ENCODE data around the gene NRXN2.

NRXN2 gene

GRCh38 chr11:64621283-64622019 lies 101.5 kb downstream of the NRXN2 start:
- Histone ChIP-seq H2AFZ (ENCODE audit: low read length) (no peak overlapping the region), H3K79me2 (ENCODE audit: insufficient read depth, low read length) (peaks cover 9% of the 10 kb centered on the region; the same call in 1 of the 2 replicates), H3K27me3 (ENCODE audit: insufficient read depth, low read length, poor library complexity, severe bottlenecking) (no peaks in the 10 kb centered on the region), H3K36me3 (ENCODE audit: insufficient read depth, low read length) (peaks cover 69% of the 10 kb centered on the region; the same call in 1 of the 2 replicates), H3K9me3 (ENCODE audit: insufficient read depth, low read depth, low read length) (no peaks in the 10 kb centered on the region), H3K4me1 (ENCODE audit: insufficient read depth, low read length, poor library complexity, severe bottlenecking) (peaks cover 41% of the 10 kb centered on the region), H3F3A (ENCODE audit: low read depth) (no peaks in the 10 kb centered on the region), H3K4me2 (ENCODE audit: low read depth, low read length, poor library complexity, severe bottlenecking) (peak overlapping the region; percentile 45), H3K9me2 (replicated peaks; ENCODE audit: low read depth, low read length) (no peaks in the 10 kb centered on the region), H3K4me3 (ENCODE audit: low read length, poor library complexity, severe bottlenecking) (peak overlapping the region; percentile 18), H3K9ac (ENCODE audit: low read depth, low read length, poor library complexity, severe bottlenecking) (peak overlapping the region; percentile 50), H4K20me1 (ENCODE audit: insufficient read depth, low read length, poor library complexity, severe bottlenecking) (peaks cover 3% of the 10 kb centered on the region)
- no peak for TF ChIP-seq EZH2phosphoT487 (IDR thresholded peaks at IDR 0.05; ENCODE audit: borderline replicate concordance)
- TF ChIP-seq, protein P1, sequence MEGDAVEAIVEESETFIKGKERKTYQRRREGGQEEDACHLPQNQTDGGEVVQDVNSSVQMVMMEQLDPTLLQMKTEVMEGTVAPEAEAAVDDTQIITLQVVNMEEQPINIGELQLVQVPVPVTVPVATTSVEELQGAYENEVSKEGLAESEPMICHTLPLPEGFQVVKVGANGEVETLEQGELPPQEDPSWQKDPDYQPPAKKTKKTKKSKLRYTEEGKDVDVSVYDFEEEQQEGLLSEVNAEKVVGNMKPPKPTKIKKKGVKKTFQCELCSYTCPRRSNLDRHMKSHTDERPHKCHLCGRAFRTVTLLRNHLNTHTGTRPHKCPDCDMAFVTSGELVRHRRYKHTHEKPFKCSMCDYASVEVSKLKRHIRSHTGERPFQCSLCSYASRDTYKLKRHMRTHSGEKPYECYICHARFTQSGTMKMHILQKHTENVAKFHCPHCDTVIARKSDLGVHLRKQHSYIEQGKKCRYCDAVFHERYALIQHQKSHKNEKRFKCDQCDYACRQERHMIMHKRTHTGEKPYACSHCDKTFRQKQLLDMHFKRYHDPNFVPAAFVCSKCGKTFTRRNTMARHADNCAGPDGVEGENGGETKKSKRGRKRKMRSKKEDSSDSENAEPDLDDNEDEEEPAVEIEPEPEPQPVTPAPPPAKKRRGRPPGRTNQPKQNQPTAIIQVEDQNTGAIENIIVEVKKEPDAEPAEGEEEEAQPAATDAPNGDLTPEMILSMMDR (conservative IDR thresholded peaks at IDR 0.05; ENCODE audit: low read length), result no peak

- TF ChIP-seq, protein P1 (conservative IDR thresholded peaks at IDR 0.05; ENCODE audit: low read length), result no peak
- no peak for TF ChIP-seq EZH2phosphoT487 (IDR thresholded peaks at IDR 0.05; ENCODE audit: borderline replicate concordance)
Observed at GRCh38 chr11:64620381-64620971, 102.5 kb downstream of the NRXN2 start.

GRCh38 chr11:64619811-64620380 lies 103.1 kb downstream of the NRXN2 start:
- no peaks in the 10 kb centered on the region for H3F3A ChIP-seq (ENCODE audit: low read depth)
- no peak overlapping the region for H2AFZ ChIP-seq (ENCODE audit: low read length)
- H3K9me2 ChIP-seq (replicated peaks; ENCODE audit: low read depth, low read length), result no peaks in the 10 kb centered on the region
- peaks cover 8% of the 10 kb centered on the region; the same call in 1 of the 2 replicates for H3K79me2 ChIP-seq (ENCODE audit: insufficient read depth, low read length)
- peaks cover 41% of the 10 kb centered on the region for H3K4me1 ChIP-seq (ENCODE audit: insufficient read depth, low read length, poor library complexity, severe bottlenecking)
- H3K4me3 ChIP-seq (ENCODE audit: low read length, poor library complexity, severe bottlenecking), result no peak overlapping the region
- H4K20me1 ChIP-seq (ENCODE audit: insufficient read depth, low read length, poor library complexity, severe bottlenecking), result peaks cover 3% of the 10 kb centered on the region
- no peak for TF ChIP-seq EZH2phosphoT487 (IDR thresholded peaks at IDR 0.05; ENCODE audit: borderline replicate concordance)
- TF ChIP-seq, protein P1 (conservative IDR thresholded peaks at IDR 0.05; ENCODE audit: low read length), result no peak
- no peak overlapping the region for H3K4me2 ChIP-seq (ENCODE audit: low read depth, low read length, poor library complexity, severe bottlenecking)
- no peak overlapping the region for H3K9ac ChIP-seq (ENCODE audit: low read depth, low read length, poor library complexity, severe bottlenecking)
- no peaks in the 10 kb centered on the region for H3K27me3 ChIP-seq (ENCODE audit: insufficient read depth, low read length, poor library complexity, severe bottlenecking)
- H3K9me3 ChIP-seq (ENCODE audit: insufficient read depth, low read depth, low read length), result no peaks in the 10 kb centered on the region
- H3K36me3 ChIP-seq (ENCODE audit: insufficient read depth, low read length), result peaks cover 66% of the 10 kb centered on the region; the same call in 1 of the 2 replicates

More at GRCh38 chr11:64620381-64620971, 102.5 kb downstream of the NRXN2 start:
- Histone ChIP-seq H3K9ac (ENCODE audit: low read depth, low read length, poor library complexity, severe bottlenecking) (no peak overlapping the region), H3K36me3 (ENCODE audit: insufficient read depth, low read length) (peaks cover 71% of the 10 kb centered on the region; the same call in 1 of the 2 replicates), H4K20me1 (ENCODE audit: insufficient read depth, low read length, poor library complexity, severe bottlenecking) (peaks cover 3% of the 10 kb centered on the region), H3K9me3 (ENCODE audit: insufficient read depth, low read depth, low read length) (no peaks in the 10 kb centered on the region), H3F3A (ENCODE audit: low read depth) (no peaks in the 10 kb centered on the region), H3K9me2 (replicated peaks; ENCODE audit: low read depth, low read length) (no peaks in the 10 kb centered on the region), H3K4me3 (ENCODE audit: low read length, poor library complexity, severe bottlenecking) (peak overlapping the region; percentile 10), H3K27me3 (ENCODE audit: insufficient read depth, low read length, poor library complexity, severe bottlenecking) (no peaks in the 10 kb centered on the region), H3K4me2 (ENCODE audit: low read depth, low read length, poor library complexity, severe bottlenecking) (peak overlapping the region; percentile 45), H3K4me1 (ENCODE audit: insufficient read depth, low read length, poor library complexity, severe bottlenecking) (peaks cover 41% of the 10 kb centered on the region), H3K79me2 (ENCODE audit: insufficient read depth, low read length) (peaks cover 9% of the 10 kb centered on the region; the same call in 1 of the 2 replicates), H2AFZ (ENCODE audit: low read length) (no peak overlapping the region)

Data from Loucy (cell line).